ENCODE measurements around the gene C10orf90. TPM values are rescaled to one million over a fixed set of nuclear protein-coding genes. Genes with fewer than 3 reads are reported as not detected.

The C10orf90 gene
- total RNA-seq, 1 experiment from 2014 or later = not detected

GRCh38 chr10:126375926-126376554 is 294.5 kb downstream of the C10orf90 start:
- DNase-seq = peak; percentile 39
- Histone ChIP-seq H3K36me3 (peaks cover 7% of the 10 kb centered on the region), H3K4me3 (no peak overlapping the region), H3K9me3 (peaks cover 7% of the 10 kb centered on the region; the same call in 1 of the 2 replicates), H3K27me3 (no peaks in the 10 kb centered on the region)

GRCh38 chr10:126375299-126375698 is 295.2 kb downstream of the C10orf90 start:
- no peak for DNase-seq
- Histone ChIP-seq H3K27me3 (no peaks in the 10 kb centered on the region), H3K4me3 (no peak overlapping the region), H3K36me3 (peaks cover 7% of the 10 kb centered on the region), H3K9me3 (peaks cover 7% of the 10 kb centered on the region; the same call in 1 of the 2 replicates)

Other genes starting within 250 kb of the C10orf90 start
- 22.0 and 30.8 TPM in 2 replicates for gene DOCK1, start 234.7 kb upstream of the C10orf90 start, total RNA-seq (2014; rRNA removed; shearing (Covaris generic); ENCODE audit: low replicate concordance)